Subcutaneous adipose tissue (tissue), 4 donors: ENCODE measurements around the gene CEP164. TPM values are rescaled to one million over a fixed set of nuclear protein-coding genes. Genes with fewer than 3 reads are reported as not detected.

ENCODE experiments used
- CTCF ChIP-seq: fragments of 450-650 bp; IDR thresholded peaks from one replicate; pipeline ENCODE4 v1.5.1; 2016; ENCODE audit warnings: low read depth, mild to moderate bottlenecking, control low read depth, antibody characterized with exemption, moderate library complexity
- total RNA-seq, 4 donors: library from RNA; depleted of rRNA; stranded (reverse); fragments of >200 nt; gene quantifications; one replicate each; pipeline ENCODE4 v1.1.0, GENCODE V29; 2016

CEP164 gene
- total RNA-seq, 4 donors from 2014 or later: 10.9 to 17.6 (median 14.6) TPM

GRCh38 chr11:117439256-117439655 is 111.6 kb downstream of the CEP164 start:
- TF ChIP-seq CTCF: no peak

GRCh38 chr11:117440258-117440657 is 112.6 kb downstream of the CEP164 start:
- no peak for TF ChIP-seq CTCF

GRCh38 chr11:117441146-117441975 is 113.7 kb downstream of the CEP164 start:
- TF ChIP-seq CTCF: no peak

- TF ChIP-seq CTCF: no peak
These were observed 114.6 kb downstream of the CEP164 start for GRCh38 chr11:117442049-117442868.

GRCh38 chr11:117442869-117443239 is 115.2 kb downstream of the CEP164 start:
- TF ChIP-seq CTCF: no peak

- no peak for TF ChIP-seq CTCF
These were observed 115.9 kb downstream of the CEP164 start for GRCh38 chr11:117443266-117444186.
